DLD1 (cell line): ENCODE measurements around the gene SH2D3A.
"Not testable (repeated sequence)": the region's sequence is repeated elsewhere in the genome, so short reads cannot be mapped to it uniquely, and the experiment has no call there.

Experiments used
- in situ Hi-C: cut with HindIII; loops from 2 replicates; pipeline ENCODE4 v1.10.0; 2017; ENCODE audit warnings: low sequenced_read_pairs

SH2D3A gene

GRCh38 chr19:6790194-6791128, 23.2 kb upstream of the SH2D3A start:
- in situ Hi-C loops: no loop called here

DNA sequence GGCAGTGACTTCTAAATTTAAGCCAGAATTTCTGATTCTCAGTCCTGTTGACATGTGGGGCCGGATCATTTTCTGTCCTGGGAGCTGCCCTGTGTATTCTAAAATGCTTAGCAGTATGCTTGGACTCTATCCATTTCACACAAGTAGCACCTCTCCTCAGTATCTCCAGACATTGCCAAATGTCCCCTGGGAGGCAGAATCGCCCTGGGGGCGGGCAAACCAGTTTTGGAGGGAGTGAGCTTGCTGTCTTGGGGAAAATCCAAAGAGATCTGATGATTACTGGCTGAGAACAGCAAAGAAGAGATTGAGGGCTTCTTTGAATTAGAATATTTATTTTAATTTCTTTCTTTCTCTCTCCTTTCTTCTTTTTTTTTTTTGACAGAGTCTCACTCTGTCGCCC, 21.7 kb upstream of the SH2D3A start:
- in situ Hi-C loops: no loop called here

- in situ Hi-C loops: no loop called here
Observed at GRCh38 chr19:6787393-6787792, 20.2 kb upstream of the SH2D3A start.

DNA sequence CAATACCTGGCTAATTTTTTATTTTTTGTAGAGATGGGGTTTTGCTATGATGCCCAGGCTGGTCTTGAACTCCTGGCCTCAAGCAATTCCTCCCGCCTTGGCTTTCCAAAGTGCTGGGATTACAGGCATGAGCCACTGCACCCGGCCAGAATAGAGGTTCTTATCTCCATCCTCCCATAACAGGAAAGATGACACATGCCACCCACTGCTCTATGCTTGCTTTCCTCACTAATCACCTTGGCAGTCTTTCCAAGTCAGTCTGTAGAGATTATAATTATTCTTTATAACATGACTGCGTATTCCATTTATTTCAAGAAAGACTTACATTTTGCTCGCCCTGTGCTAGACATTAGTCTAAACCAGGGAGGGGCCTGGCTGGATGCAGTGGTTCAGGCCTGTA, 12.0 kb upstream of the SH2D3A start:
- in situ Hi-C loops: no loop called here

DNA sequence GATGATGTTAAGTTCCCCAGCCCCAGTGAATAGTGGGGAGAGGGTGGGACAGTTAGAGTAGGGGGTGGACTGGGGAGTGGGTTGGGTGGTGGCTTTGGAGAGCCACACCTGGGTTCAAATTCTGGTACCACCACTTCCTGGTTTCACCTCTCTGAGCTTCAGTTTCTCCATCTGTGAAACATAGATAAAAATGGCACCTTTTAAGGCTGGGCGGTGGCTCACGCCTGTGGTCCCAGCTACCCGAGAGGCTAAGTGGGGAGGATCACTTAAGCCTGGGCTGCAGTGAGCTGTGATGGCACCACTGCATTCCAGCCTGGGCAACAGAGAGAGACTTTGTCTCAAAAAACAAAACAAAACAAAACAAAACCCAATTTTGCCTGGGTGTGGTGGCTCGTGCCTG, 11.2 kb upstream of the SH2D3A start:
- in situ Hi-C loops: no loop called here

DNA sequence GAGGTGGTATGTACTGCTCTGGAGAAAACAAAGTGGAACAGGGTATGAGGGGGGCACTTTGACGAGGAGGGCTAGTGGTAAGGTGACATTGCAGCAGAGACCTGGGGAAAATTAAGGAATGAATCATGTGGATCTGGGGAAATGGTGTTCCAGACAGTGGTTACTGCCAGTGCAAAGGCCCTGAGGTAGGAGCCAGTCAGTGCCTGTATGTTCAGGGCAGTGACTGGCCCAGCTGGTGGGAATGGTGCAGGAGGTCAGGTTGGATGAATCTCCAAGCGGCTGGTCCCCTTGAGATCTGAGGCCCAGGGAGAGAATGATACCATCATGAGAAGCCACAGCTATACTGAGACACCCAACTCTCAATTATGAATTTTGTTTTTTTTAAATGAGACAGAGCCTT, 10.2 kb upstream of the SH2D3A start:
- in situ Hi-C loops: no loop called here

DNA sequence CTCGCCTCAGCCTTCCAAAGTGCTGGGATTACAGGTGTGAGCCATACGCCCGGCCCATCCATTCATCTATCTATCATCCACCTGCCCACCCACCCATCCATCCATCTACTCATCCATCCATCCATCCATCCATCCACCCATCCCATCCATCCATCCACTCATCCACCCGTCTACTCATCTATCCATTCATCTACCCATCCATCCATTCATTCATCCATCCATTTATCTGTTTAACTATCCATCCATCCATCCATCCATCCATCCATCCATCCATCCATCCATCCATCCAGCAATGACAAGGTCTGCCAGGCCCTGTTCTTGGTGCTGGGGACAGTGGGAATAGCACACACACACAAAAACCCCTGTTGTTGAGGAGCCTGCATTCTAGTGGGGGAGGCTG, 9.8 kb upstream of the SH2D3A start:
- in situ Hi-C loops: no loop called here

DNA sequence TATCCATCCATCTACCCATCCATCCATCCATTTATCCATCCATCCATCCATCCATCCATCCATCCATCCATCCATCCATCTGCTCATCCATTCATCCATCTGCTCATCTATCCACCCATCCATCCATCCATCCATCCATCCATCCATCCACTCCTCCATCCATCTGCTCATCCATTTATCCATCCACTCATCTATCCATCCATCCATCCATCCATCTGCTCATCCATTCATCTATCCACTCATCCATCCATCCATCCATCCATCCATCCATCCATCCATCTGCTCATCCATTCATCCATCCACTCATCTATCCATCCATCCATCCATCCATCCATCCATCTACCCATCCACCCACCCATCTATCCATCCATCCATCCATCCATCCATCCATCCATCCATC, 8.8 kb upstream of the SH2D3A start:
- in situ Hi-C loops: not testable (repeated sequence)

- in situ Hi-C loops: no loop called here
Observed at GRCh38 chr19:6774821-6775707, 7.8 kb upstream of the SH2D3A start.

DNA sequence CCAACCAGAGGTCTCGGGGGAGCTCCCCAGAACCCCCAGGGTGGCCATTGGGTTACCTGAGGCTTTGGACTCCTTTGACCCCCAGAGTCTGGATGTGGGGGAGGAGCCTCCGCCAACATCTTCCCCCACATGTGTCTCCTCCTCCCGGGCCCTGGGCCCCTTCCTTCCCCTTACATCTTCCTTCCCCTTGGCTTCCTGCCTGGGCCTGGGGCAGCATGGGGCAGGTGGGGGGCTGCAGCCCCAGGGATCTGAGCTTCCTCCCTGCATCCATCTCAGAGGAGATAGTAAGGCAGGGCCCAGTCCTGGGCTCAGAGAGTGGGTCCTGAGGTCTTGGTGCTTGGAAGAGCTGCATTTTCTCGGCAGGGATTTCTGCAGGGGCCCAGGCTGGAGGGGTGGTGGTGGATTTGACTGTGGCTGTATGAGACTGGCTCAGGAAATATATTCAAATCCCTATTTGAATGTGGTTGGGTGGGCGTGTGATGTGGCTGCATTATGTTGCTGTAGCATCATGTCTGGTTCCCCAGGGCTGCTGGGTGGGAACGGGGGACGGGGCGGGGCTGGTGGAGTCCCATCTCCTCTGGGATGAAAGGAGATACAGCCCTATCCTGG, 6.2 kb upstream of the SH2D3A start:
- in situ Hi-C loops: no loop called here

- in situ Hi-C loops: no loop called here
Observed at GRCh38 chr19:6772866-6773322, 5.7 kb upstream of the SH2D3A start.

DNA sequence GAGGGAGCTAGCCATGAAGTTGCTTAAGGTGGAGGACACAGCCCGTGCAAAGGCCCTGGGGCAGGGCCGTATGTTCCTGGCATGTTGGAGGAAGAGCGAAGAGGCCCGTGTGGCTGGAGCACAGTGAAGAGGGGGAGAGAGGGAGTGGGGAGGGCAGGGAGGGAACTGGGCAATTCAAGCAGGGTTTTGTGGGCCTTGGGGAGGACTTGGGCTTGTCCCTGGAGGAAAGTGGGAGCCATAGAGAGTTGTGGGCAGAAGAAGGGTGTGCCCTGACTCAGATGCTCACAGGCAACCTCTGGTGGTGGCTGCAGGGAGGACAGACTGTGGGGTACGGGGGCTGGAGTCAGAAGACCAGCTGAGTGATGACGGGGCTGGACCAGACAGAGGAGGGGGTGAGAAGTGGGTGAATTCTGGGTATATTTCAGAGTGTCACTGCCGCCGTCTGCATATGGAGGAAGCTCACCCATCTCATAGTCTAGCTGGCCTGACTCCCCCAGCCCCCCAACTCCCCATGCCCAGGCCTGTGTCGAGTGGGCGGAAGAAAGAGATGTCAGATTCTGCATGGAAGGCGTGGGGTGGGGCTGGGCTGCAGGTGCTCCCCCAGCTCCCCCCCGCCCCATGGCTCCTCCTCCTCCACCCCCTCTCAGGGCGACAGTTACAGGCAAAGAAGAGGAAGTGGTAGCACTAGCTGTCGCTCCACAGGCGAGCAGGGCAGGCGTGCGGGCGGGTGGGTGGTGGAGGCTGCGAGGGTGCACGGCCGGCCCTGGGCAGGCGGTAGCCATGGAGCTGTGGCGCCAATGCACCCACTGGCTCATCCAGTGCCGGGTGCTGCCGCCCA, 5.0 kb upstream of the SH2D3A start, which contains the start of gene VAV1:
TSS of gene VAV1 (plus strand) at position 681 of the 838 bp plus-strand sequence. CDS start at position 781, 100 bp downstream.
- in situ Hi-C loops: no loop called here

GRCh38 chr19:6771648-6772027, 4.4 kb upstream of the SH2D3A start:
- in situ Hi-C loops: not testable (repeated sequence)

DNA sequence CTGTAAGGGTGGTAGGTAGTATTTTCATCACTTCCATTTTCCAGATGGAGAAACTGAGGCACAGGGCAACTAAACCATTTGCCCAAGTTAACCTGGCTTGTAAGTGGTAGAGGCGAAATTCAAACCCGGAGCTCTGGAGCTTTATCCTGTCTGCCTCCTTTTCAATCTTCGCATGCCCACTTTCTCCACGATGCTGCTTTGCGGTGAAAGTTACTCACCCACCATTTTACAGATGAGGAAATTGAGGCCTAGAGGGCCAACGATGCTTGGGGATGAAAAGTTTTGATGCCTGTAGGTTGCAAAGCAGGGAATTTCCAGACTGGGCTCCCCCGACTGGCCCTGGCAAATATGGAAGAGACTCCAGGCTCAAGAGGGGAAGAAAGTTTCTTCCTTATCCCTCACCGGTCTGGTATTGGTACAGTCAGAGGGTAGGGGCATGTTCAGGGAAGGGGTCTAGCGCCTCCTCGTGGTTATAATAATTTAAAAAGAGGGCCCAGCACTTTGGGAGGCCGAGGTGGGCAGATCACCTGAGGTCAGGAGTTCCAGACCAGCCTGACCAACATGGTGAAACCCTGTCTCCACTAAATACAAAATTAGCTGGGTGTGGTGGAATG, 1.9 kb upstream of the SH2D3A start:
- in situ Hi-C loops: no loop called here

GRCh38 chr19:6768236-6768785, 1.1 kb upstream of the SH2D3A start:
- in situ Hi-C loops: no loop called here

GRCh38 chr19:6767081-6767356, 216 bp downstream of the SH2D3A start:
- in situ Hi-C loops: no loop called here

DNA sequence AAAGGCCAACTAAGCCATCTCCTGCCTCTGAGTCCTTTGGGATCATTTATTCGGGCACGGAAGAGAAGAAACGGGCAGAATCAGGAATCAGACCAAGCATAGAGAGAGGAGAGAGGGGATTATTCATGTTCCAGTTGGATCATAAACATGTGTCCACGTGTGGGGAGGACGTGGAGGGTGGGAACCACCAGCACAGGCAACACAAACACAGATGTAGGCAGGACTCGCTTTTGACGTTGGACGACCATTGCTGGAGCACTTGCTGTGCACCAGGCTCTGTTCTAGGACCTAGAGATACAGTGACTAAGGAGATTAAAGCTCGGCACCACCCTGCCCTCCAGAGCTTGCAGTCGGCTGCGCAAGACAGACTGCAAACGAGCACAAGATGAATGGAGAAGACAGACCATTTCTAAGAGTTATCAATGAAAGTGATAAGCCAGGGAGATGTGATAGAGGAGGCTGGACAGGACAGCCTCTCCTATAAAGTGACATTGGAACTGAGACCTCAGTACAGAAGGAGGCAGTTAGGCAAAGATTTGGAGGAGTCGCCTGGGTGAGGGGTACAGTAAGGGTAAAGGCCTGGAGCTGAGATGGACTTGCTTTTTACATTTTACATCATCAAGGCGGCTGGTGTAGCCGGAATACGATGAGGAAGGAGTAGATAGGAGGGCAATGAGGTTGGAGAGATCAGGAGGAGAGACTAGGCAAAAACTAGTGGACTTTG, 716 bp downstream of the SH2D3A start:
- in situ Hi-C loops: no loop called here

DNA sequence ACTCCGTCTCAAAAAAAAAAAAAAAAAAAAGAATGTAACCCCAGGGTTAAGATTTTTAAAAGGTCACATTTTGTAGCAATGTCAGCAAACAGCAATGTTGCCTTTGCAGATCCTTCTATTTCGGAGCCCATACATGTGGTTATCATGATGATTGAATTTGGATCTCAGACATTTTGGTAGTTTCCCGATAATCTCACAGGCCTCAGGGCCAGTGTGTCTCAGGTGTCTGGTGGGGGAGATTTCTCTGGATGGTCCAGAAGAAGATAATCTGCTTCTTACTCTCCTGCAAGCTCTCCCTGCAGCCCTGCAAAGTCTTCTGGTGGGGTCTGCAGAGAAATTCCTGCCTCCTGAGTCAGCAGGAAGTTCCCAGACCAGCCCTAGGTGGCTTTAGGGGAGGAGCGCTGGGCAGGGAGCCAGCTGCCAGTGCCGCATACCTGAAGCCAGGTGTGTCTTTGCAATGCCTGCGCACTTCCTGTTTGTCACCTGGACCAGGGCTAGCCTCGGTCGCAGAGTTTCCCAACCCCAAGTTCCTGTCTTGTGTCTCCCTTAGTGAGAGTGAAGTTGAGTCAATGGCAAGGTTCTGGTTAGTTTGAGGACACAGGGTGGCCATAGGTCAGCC, 1.4 kb downstream of the SH2D3A start:
- in situ Hi-C loops: no loop called here
